SH-SY5Y (cell line): Measurements from ENCODE around the gene SATB1.

ENCODE experiments used
- GATA2 ChIP-seq: IDR thresholded peaks from 2 replicates; pipeline ENCODE4 v1.6.1; 2011; ENCODE audit warnings: mild to moderate bottlenecking, low read depth, low read length
- GATA3 ChIP-seq: IDR thresholded peaks from 2 replicates; pipeline ENCODE4 v1.6.1; 2011; ENCODE audit warnings: low read depth, mild to moderate bottlenecking, low read length, moderate library complexity

DNA sequence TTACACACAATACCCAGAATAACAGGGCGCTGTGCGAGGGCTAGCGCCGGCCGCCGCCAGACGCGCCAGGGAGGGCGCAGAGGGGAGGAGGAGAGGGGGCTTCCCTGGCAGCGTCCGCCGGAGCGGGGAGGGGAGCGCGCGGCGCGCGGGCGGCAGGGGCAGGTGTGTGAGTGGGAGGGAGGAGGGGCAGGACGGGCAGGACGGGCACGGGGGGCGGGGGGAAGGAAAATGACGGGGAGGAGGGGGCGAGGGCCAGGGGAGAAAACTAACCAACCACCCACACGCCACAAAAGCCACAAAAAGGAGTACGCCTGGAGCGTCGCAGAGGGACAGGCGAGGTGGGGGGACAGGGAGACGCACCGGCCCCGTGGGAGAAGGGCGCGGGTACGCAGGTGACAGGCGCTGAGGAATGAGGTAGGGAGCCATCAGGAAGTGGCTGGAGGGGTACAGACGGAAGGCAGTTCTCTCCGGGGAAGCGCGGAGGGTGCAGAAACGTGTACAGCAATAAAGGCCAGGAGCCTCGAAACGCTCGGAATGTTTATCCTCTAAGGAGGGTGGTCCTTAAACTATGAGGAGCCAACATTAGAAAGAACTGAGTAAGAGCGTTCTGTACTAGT lies 610 bp upstream of the SATB1 start:
- TF ChIP-seq GATA2 (no peak), GATA3 (no peak)
